ENCODE results near the gene SPN.

DNA sequence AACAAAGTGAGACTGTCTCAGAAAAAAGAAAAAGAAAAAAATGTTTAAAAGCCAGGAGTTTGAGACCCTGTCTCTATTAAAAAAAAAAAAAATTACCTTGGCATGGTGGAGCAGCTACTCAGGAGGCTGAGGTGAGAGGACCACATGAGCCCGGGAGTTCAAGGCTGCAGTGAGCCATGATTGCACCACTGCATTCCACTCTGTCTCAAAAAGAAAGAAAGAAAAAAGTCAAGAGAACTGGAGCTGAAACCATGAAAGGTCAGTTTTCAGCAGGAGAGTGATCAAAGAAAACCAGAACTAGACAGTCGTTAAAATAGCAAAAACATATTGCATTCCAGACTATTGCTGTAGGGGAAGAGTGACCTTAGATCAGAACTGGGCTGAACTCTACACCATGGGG, 24.7 kb downstream of the SPN start:
- TF ChIP-seq, protein P1, sequence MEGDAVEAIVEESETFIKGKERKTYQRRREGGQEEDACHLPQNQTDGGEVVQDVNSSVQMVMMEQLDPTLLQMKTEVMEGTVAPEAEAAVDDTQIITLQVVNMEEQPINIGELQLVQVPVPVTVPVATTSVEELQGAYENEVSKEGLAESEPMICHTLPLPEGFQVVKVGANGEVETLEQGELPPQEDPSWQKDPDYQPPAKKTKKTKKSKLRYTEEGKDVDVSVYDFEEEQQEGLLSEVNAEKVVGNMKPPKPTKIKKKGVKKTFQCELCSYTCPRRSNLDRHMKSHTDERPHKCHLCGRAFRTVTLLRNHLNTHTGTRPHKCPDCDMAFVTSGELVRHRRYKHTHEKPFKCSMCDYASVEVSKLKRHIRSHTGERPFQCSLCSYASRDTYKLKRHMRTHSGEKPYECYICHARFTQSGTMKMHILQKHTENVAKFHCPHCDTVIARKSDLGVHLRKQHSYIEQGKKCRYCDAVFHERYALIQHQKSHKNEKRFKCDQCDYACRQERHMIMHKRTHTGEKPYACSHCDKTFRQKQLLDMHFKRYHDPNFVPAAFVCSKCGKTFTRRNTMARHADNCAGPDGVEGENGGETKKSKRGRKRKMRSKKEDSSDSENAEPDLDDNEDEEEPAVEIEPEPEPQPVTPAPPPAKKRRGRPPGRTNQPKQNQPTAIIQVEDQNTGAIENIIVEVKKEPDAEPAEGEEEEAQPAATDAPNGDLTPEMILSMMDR (IDR thresholded peaks at IDR 0.05), result no peak
- TF ChIP-seq POLR2A (IDR thresholded peaks at IDR 0.05), result no peak
